GM19328 (cell line): ENCODE data around the gene TTLL4.

Experiments
- ATAC-seq: cut with Tn5 transposase; IDR thresholded peaks from one replicate; pipeline ENCODE4 v1.9.1; 2021; ENCODE audit warnings: mild to moderate bottlenecking, moderate library complexity; ENCODE audit not compliant: unreplicated experiment

TTLL4 gene

GRCh38 chr2:218780851-218781690, 70.4 kb downstream of the TTLL4 start:
- no peak for ATAC-seq

- ATAC-seq, result no peak
Measured at GRCh38 chr2:218781691-218782527, 71.3 kb downstream of the TTLL4 start, which contains the start of gene CYP27A1. Gene CYP27A1, plus strand, starts transcription at chr2:218782147. Its CDS starts 36 bp downstream, at chr2:218782183.

- no peak for ATAC-seq
Measured at GRCh38 chr2:218782528-218782844, 71.9 kb downstream of the TTLL4 start.

GRCh38 chr2:218783688-218784087, 73.1 kb downstream of the TTLL4 start:
- ATAC-seq, result no peak

- ATAC-seq, result no peak
Measured at GRCh38 chr2:218785103-218785502, 74.5 kb downstream of the TTLL4 start.

GRCh38 chr2:218786133-218786532, 75.5 kb downstream of the TTLL4 start:
- ATAC-seq, result no peak

- ATAC-seq, result no peak
Measured at GRCh38 chr2:218788529-218789255, 78.1 kb downstream of the TTLL4 start.

- no peak for ATAC-seq
Measured at GRCh38 chr2:218792433-218792832, 81.8 kb downstream of the TTLL4 start.

- ATAC-seq, result no peak
Measured at GRCh38 chr2:218796691-218797090, 86.1 kb downstream of the TTLL4 start.

- ATAC-seq, result no peak
Measured at GRCh38 chr2:218798767-218799504, 88.3 kb downstream of the TTLL4 start.

GRCh38 chr2:218799990-218800389, 89.4 kb downstream of the TTLL4 start:
- ATAC-seq, result no peak

GRCh38 chr2:218802386-218802994, 91.9 kb downstream of the TTLL4 start:
- ATAC-seq, result no peak

- no peak for ATAC-seq
Measured at GRCh38 chr2:218804817-218805216, 94.2 kb downstream of the TTLL4 start.
